ENCODE results near the gene ZFYVE28.

GRCh38 chr4:2258091-2259035 is 160.1 kb downstream of the ZFYVE28 start:
- TF ChIP-seq CTCF (IDR thresholded peaks at IDR 0.05) (no peak), POLR2A (IDR thresholded peaks at IDR 0.05) (no peak), POLR2AphosphoS5 (IDR thresholded peaks at IDR 0.05) (no peak), EP300 (IDR thresholded peaks at IDR 0.05; ENCODE audit: low read depth) (no peak)
